Stomach (tissue), 4 donors: ENCODE measurements around the gene XPO6.

Experiments used
- EP300 ChIP-seq: sonication (generic); formaldehyde crosslinking; IDR thresholded peaks from one replicate; pipeline ENCODE4 v1.6.1; 2017; ENCODE audit warnings: antibody characterized with exemption
- POLR2A ChIP-seq, 4 donors: fragments of 450-650 bp; IDR thresholded peaks; one replicate each; pipeline ENCODE4 v1.6.1; 2016; ENCODE audit warnings: antibody characterized with exemption in 4 of 4, control low read depth in 2 of 4, mild to moderate bottlenecking in 1 of 4, moderate library complexity in 1 of 4
- POLR2AphosphoS5 ChIP-seq, 3 donors: sonication (generic); formaldehyde crosslinking; IDR thresholded peaks; one replicate each; pipeline ENCODE4 v1.6.1; 2016; ENCODE audit warnings: antibody characterized with exemption in 3 of 3
- TF ChIP-seq, protein P1 (sequence below), 7 experiments: fragments of 450-650 bp in 4 of 7; fragments of 200-600 bp in 3 of 7; sonication (generic) in 3 of 7; IDR thresholded peaks; one replicate each; pipeline ENCODE4 v1.5.1; 2016 to 2019; ENCODE audit warnings: antibody characterized with exemption in 7 of 7, control low read depth in 2 of 7, mild to moderate bottlenecking in 1 of 7

DNA sequence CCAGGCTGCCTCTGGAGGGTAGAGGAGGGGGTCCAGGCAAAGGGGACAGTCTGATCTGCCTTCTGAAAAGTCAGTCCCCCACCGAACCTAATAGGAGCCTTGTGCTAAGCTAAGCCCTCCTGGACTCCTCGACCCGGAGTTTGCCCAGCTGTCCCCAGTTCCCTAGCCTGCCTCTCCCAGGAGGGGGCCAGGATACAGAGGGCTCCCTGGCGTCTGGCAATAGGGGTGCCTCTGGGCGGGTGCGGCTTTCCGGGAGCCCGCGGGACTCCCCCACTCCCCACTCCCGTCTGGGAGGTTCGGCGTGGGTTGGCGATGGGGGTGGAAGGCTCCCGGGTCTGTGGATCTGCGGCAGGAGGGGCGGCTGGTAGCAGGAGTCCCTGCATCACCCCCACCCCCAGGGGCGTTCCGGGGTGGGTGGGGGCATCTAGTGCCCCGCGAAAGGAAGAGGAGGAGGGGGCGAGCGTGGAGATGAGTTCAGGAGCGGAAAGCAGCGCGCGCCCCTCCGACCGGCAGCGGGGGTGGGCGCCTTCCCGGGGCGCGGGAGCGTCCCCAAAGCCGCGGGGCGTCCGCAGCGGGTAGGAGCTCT, 149.4 kb downstream of the XPO6 start:
- TF ChIP-seq, protein P1, sequence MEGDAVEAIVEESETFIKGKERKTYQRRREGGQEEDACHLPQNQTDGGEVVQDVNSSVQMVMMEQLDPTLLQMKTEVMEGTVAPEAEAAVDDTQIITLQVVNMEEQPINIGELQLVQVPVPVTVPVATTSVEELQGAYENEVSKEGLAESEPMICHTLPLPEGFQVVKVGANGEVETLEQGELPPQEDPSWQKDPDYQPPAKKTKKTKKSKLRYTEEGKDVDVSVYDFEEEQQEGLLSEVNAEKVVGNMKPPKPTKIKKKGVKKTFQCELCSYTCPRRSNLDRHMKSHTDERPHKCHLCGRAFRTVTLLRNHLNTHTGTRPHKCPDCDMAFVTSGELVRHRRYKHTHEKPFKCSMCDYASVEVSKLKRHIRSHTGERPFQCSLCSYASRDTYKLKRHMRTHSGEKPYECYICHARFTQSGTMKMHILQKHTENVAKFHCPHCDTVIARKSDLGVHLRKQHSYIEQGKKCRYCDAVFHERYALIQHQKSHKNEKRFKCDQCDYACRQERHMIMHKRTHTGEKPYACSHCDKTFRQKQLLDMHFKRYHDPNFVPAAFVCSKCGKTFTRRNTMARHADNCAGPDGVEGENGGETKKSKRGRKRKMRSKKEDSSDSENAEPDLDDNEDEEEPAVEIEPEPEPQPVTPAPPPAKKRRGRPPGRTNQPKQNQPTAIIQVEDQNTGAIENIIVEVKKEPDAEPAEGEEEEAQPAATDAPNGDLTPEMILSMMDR (IDR thresholded peaks at IDR 0.05), result no peak
- TF ChIP-seq POLR2A (IDR thresholded peaks at IDR 0.05), result no peak
- TF ChIP-seq POLR2AphosphoS5 (IDR thresholded peaks at IDR 0.05), result no peak
- TF ChIP-seq EP300, result no peak
